IMR-90 (cell line): Measurements from ENCODE around the gene RPTOR. TPM values are rescaled to one million over a fixed set of nuclear protein-coding genes. Genes with fewer than 3 reads are reported as not detected.

ENCODE experiments used
- ATAC-seq: fragments of 200-7000 bp; cut with Tn5 transposase; 2 replicates; pipeline ENCODE4 v1.9.1; 2020; ENCODE audit warnings: low read depth, mild to moderate bottlenecking, moderate library complexity
- BruUV-seq: library from RNA; stranded (reverse); fragments of 400-500 nt; replicated peaks from 2 replicates; lab custom pipeline; 2021; lab: Mats Ljungman, UMichigan
- CTCF ChIA-PET: fragments of 300-600 bp; formaldehyde crosslinking; extraction: SDS; loops from one replicate; lab custom pipeline; 2021; ENCODE audit warnings: antibody characterized with exemption; lab: Yijun Ruan, JAX
- POLR2A ChIA-PET: fragments of 300-600 bp; sonication (Branson Sonifier 250); formaldehyde crosslinking; loops from one replicate; lab custom pipeline; 2022; ENCODE audit warnings: antibody characterized with exemption; ENCODE audit not compliant: unreplicated experiment; lab: Charles Lee
- DNase-seq: peaks from one replicate; pipeline ENCODE4 v3.0.0; 2013
- H2AFZ ChIP-seq: replicated peaks from 2 replicates; pipeline ENCODE3; 2013; ENCODE audit warnings: low read length, mild to moderate bottlenecking; ENCODE audit not compliant: poor library complexity
- H2AK5ac ChIP-seq: 2 replicates; pipeline ENCODE4 v1.6.1; 2013; ENCODE audit warnings: low read depth, low read length, inconsistent platforms
- H2AK9ac ChIP-seq: replicated peaks from 2 replicates; pipeline ENCODE3; 2013; ENCODE audit warnings: mild to moderate bottlenecking, low read depth, low read length, moderate library complexity; ENCODE audit not compliant: poor library complexity
- H2BK120ac ChIP-seq: 2 replicates; pipeline ENCODE4 v1.6.1; 2013; ENCODE audit warnings: low read depth, low read length, inconsistent platforms
- H2BK15ac ChIP-seq: 3 replicates; pipeline ENCODE4 v1.6.1; 2013; ENCODE audit warnings: low read depth, low read length, inconsistent platforms
- H2BK20ac ChIP-seq: 2 replicates; pipeline ENCODE4 v1.6.1; 2013; ENCODE audit warnings: low read depth, mild to moderate bottlenecking, inconsistent platforms, low read length, moderate library complexity
- H2BK5ac ChIP-seq: 2 replicates; pipeline ENCODE4 v1.6.1; 2013; ENCODE audit warnings: mild to moderate bottlenecking, low read depth, low read length, inconsistent platforms; ENCODE audit not compliant: poor library complexity, severe bottlenecking
- H3K14ac ChIP-seq: replicated peaks from 2 replicates; pipeline ENCODE4 v1.6.1; 2013; ENCODE audit warnings: low read depth, low read length, inconsistent platforms
- H3K18ac ChIP-seq: 2 replicates; pipeline ENCODE4 v1.6.1; 2013; ENCODE audit warnings: low read depth, low read length, control low read depth
- H3K23ac ChIP-seq: 2 replicates; pipeline ENCODE4 v1.6.1; 2013; ENCODE audit warnings: low read depth, low read length, inconsistent platforms
- H3K27ac ChIP-seq: 2 replicates; pipeline ENCODE4 v1.5.1; 2013; ENCODE audit warnings: mild to moderate bottlenecking, control low read depth, low read length; ENCODE audit not compliant: insufficient read depth
- H3K27me3 ChIP-seq: 2 replicates; pipeline ENCODE4 v1.6.1; 2013; ENCODE audit warnings: low read length; ENCODE audit not compliant: control insufficient read depth, insufficient read depth
- H3K36me3 ChIP-seq: 2 replicates; pipeline ENCODE4 v1.6.1; 2013; ENCODE audit warnings: low read length, mixed read lengths; ENCODE audit not compliant: control insufficient read depth, insufficient read depth
- H3K4ac ChIP-seq: 2 replicates; pipeline ENCODE4 v1.6.1; 2013; ENCODE audit warnings: low read depth, low read length, inconsistent platforms
- H3K4me1 ChIP-seq: 2 replicates; pipeline ENCODE4 v1.6.1; 2013; ENCODE audit warnings: low read length, mixed read lengths; ENCODE audit not compliant: control insufficient read depth, insufficient read depth
- H3K4me2 ChIP-seq: 2 replicates; pipeline ENCODE4 v1.6.1; 2013; ENCODE audit warnings: low read depth, mild to moderate bottlenecking, control low read depth, low read length, moderate library complexity
- H3K4me3 ChIP-seq: 2 replicates; pipeline ENCODE4 v1.5.1; 2013; ENCODE audit warnings: low read depth, mild to moderate bottlenecking, control low read depth, low read length, moderate library complexity; ENCODE audit not compliant: insufficient read depth
- H3K56ac ChIP-seq: 2 replicates; pipeline ENCODE4 v1.6.1; 2013; ENCODE audit warnings: low read length, inconsistent platforms; ENCODE audit not compliant: insufficient read depth; ENCODE audit errors: extremely low read depth
- H3K79me1 ChIP-seq, 2 experiments: 2 replicates each; pipeline ENCODE4 v1.6.1; 2013; ENCODE audit warnings: low read length in 2 of 2, inconsistent platforms in 1 of 2, low read depth in 1 of 2
- H3K9ac ChIP-seq: 2 replicates; pipeline ENCODE4 v1.6.1; 2013; ENCODE audit warnings: low read depth, low read length, control low read depth
- H3K9me1 ChIP-seq: 2 replicates; pipeline ENCODE4 v1.6.1; 2013; ENCODE audit warnings: low read length, inconsistent platforms; ENCODE audit not compliant: insufficient read depth
- H3K9me3 ChIP-seq: 2 replicates; pipeline ENCODE4 v1.6.1; 2013; ENCODE audit warnings: low read length; ENCODE audit not compliant: control insufficient read depth, insufficient read depth
- H4K20me1 ChIP-seq: 2 replicates; pipeline ENCODE4 v1.6.1; 2013; ENCODE audit warnings: low read length, inconsistent platforms; ENCODE audit not compliant: insufficient read depth
- H4K5ac ChIP-seq: 2 replicates; pipeline ENCODE4 v1.6.1; 2013; ENCODE audit warnings: mild to moderate bottlenecking, low read depth, low read length, control low read depth
- H4K8ac ChIP-seq, 2 experiments: 2 replicates each; pipeline ENCODE4 v1.6.1; 2013; ENCODE audit warnings: low read depth in 2 of 2, low read length in 2 of 2, control low read depth in 1 of 2, inconsistent platforms in 1 of 2
- H4K91ac ChIP-seq: 2 replicates; pipeline ENCODE4 v1.6.1; 2013; ENCODE audit warnings: low read depth, low read length, inconsistent platforms; ENCODE audit not compliant: insufficient read depth
- BHLHE40 ChIP-seq: fragments of 150-350 bp; IDR thresholded peaks from 2 replicates; pipeline ENCODE4 v1.6.1; 2016; ENCODE audit warnings: mild to moderate bottlenecking, low read depth, low read length
- FOS ChIP-seq: fragments of 150-350 bp; IDR thresholded peaks from 2 replicates; pipeline ENCODE4 v1.6.1; 2016; ENCODE audit warnings: low read depth, low read length
- MXI1 ChIP-seq: IDR thresholded peaks from 2 replicates; pipeline ENCODE4 v1.6.1; 2012; ENCODE audit warnings: low read depth, mild to moderate bottlenecking, low read length, moderate library complexity, borderline replicate concordance
- RCOR1 ChIP-seq: IDR thresholded peaks from 2 replicates; pipeline ENCODE4 v1.6.1; 2012; ENCODE audit warnings: mild to moderate bottlenecking, low read length, improper control_type of control experiment; ENCODE audit not compliant: insufficient replicate concordance
- RFX5 ChIP-seq: IDR thresholded peaks from 2 replicates; pipeline ENCODE4 v1.8.0; 2012; ENCODE audit warnings: low read depth, mild to moderate bottlenecking, low read length, moderate library complexity
- WGBS, 2 experiments: methylation state at CpG; one replicate each; pipeline versions ENCODE4 v1.1.5 to v1.1.7; 2013; ENCODE audit warnings: missing lambda C conversion rate in 2 of 2; ENCODE audit not compliant: insufficient read length in 1 of 2; ENCODE audit errors: extremely low coverage in 2 of 2; 5-methylcytosine and 5-hydroxymethylcytosine counted together
- dilution Hi-C: fragments of 300-500 bp; cut with HindIII; formaldehyde crosslinking; loops from one replicate; pipeline ENCODE4 v1.14.3; 2018; ENCODE audit warnings: low sequenced_read_pairs; ENCODE audit not compliant: unreplicated experiment
- in situ Hi-C: fragments of 300-500 bp; cut with MboI; formaldehyde crosslinking; loops from 3 replicates; pipeline ENCODE4 v1.14.3; 2019; ENCODE audit warnings: low sequenced_read_pairs, inconsistent platforms, mixed read lengths
- intact Hi-C: fragments of 100-400 bp; cut with micrococcal nuclease; formaldehyde crosslinking; loops from 2 replicates; pipeline ENCODE4 v1.10.0; 2022
- polyA plus RNA-seq, 3 experiments: library from polyadenylated mRNA; depleted of rRNA; stranded (reverse); fragments of >200 nt; gene quantifications; 2 replicates each; pipeline ENCODE4 v1.2.3, GENCODE V29; 2012; ENCODE audit warnings: low replicate concordance in 1 of 3
- total RNA-seq: library from RNA; depleted of rRNA; stranded (reverse); fragments of >200 nt; gene quantifications from 2 replicates; pipeline ENCODE4 v1.2.3, GENCODE V29; 2012
- TF ChIP-seq, protein P1 (sequence below): fragments of 150-350 bp; IDR thresholded peaks from 2 replicates; pipeline ENCODE4 v1.6.1; 2017; ENCODE audit warnings: mild to moderate bottlenecking, antibody characterized with exemption, low read length, low read depth
- TF ChIP-seq, protein P2 (sequence below): fragments of 150-350 bp; IDR thresholded peaks from 2 replicates; pipeline ENCODE4 v1.6.1; 2016; ENCODE audit warnings: low read depth, mild to moderate bottlenecking, low read length, moderate library complexity, borderline replicate concordance

RPTOR gene
- total and polyA plus RNA-seq, 2 of the 4 experiments (the other 2 are of a cell fraction), result 10.8 to 14.7 TPM

DNA sequence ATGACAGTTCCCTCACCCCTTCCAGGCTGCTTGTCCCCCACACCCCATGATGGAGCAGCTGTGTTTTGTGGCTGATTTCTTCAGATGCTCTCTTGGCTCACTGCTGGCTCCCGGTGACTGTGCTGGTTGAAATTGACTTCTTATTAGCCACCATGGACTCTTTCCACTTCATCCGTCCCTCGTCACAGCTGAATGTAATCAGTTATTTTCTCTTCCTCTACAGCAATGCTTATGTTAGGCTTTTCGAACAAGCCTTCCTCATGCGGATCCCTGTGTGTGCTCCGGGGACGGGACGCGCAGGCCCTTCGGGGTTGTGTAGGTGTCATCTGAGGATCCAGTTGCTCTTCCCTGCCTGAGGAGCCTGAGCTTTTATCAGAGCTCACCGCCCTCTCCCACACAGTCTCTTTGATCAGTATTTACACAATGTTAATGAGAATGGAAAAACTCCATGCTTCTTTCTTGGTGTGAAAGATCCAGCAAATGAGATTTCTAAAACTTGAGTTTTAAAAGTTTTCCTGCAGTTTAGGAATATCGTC is 87.5 kb downstream of the RPTOR start:
- ChIA-PET POLR2A (no interaction called here), CTCF (no interaction called here)
- H3K4me2 ChIP-seq, result no peak overlapping the region
- H2AK9ac ChIP-seq, result no peak overlapping the region
- H3K27ac ChIP-seq, result no peak overlapping the region
- H3K23ac ChIP-seq, result no peak overlapping the region
- peaks cover 4% of the 10 kb centered on the region; the same call in 1 of the 2 replicates for H3K4me1 ChIP-seq
- no peaks in the 10 kb centered on the region for H3K9me3 ChIP-seq
- no peak overlapping the region for H2BK5ac ChIP-seq
- no peak overlapping the region for H3K4me3 ChIP-seq
- H4K20me1 ChIP-seq, result peaks cover 28% of the 10 kb centered on the region
- H2BK120ac ChIP-seq, result no peak overlapping the region
- H3K14ac ChIP-seq, result 0 out of 2 replicates have a peak overlapping the region, but pooled peaks have one; percentile 31
- no peak; the same call in 1 of the 2 replicates for ATAC-seq
- TF ChIP-seq, protein P1, sequence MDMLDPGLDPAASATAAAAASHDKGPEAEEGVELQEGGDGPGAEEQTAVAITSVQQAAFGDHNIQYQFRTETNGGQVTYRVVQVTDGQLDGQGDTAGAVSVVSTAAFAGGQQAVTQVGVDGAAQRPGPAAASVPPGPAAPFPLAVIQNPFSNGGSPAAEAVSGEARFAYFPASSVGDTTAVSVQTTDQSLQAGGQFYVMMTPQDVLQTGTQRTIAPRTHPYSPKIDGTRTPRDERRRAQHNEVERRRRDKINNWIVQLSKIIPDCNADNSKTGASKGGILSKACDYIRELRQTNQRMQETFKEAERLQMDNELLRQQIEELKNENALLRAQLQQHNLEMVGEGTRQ, result no peak
- no peak for TF ChIP-seq BHLHE40
- TF ChIP-seq, protein P2, sequence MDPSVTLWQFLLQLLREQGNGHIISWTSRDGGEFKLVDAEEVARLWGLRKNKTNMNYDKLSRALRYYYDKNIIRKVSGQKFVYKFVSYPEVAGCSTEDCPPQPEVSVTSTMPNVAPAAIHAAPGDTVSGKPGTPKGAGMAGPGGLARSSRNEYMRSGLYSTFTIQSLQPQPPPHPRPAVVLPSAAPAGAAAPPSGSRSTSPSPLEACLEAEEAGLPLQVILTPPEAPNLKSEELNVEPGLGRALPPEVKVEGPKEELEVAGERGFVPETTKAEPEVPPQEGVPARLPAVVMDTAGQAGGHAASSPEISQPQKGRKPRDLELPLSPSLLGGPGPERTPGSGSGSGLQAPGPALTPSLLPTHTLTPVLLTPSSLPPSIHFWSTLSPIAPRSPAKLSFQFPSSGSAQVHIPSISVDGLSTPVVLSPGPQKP, result no peak
- no peak for TF ChIP-seq RCOR1
- TF ChIP-seq RFX5, result no peak
- no peak for TF ChIP-seq MXI1
- TF ChIP-seq FOS, result no peak
- H3K27me3 ChIP-seq, result no peaks in the 10 kb centered on the region
- no peak overlapping the region for H3K56ac ChIP-seq
- peak; percentile 17 for DNase-seq
- no peak overlapping the region for H3K9ac ChIP-seq
- H3K36me3 ChIP-seq, result no peaks in the 10 kb centered on the region
- no TSS peak for BruUV-seq
- WGBS, 2 experiments, result 33% methylated on average over 1 of the region's 12 CpGs; no CpG with 5 or more reads in 1 of the 2 experiments
- intact Hi-C loops, result no loop called here
- H3K79me1 ChIP-seq, result peaks cover 42 to 59% of the 10 kb centered on the region in 2 experiments
- no peak overlapping the region for H3K4ac ChIP-seq
- no peak overlapping the region for H3K18ac ChIP-seq
- H4K91ac ChIP-seq, result no peak overlapping the region
- in situ Hi-C loops, result no loop called here
- H3K9me1 ChIP-seq, result peaks cover 18% of the 10 kb centered on the region
- dilution Hi-C loops, result no loop called here
- H2AK5ac ChIP-seq, result no peak overlapping the region
- no peak overlapping the region for H4K5ac ChIP-seq
- H2BK15ac ChIP-seq, result no peak overlapping the region
- no peak overlapping the region for H2AFZ ChIP-seq
- no peak overlapping the region for H2BK20ac ChIP-seq
- H4K8ac ChIP-seq, result no peak overlapping the region
